Neuronal stem cell (in vitro differentiated cells): ENCODE data around the gene NADK2. TPM values are rescaled to one million over a fixed set of nuclear protein-coding genes. Genes with fewer than 3 reads are reported as not detected.

ENCODE experiments used
- DNase-seq: peaks from one replicate; pipeline ENCODE4 v3.0.0-alpha.2; 2013; ENCODE audit warnings: low spot score
- H2AFZ ChIP-seq: one replicate; pipeline ENCODE4 v1.6.1; 2013; ENCODE audit warnings: mild to moderate bottlenecking, low read length, inconsistent platforms
- H2AK5ac ChIP-seq: 2 replicates; pipeline ENCODE4 v1.6.1; 2013; ENCODE audit warnings: low read depth, mild to moderate bottlenecking, inconsistent platforms, low read length, moderate library complexity, mixed read lengths
- H2BK120ac ChIP-seq: 2 replicates; pipeline ENCODE4 v1.6.1; 2013; ENCODE audit warnings: low read depth, mild to moderate bottlenecking, inconsistent platforms, low read length, moderate library complexity, mixed read lengths
- H2BK12ac ChIP-seq: one replicate; pipeline ENCODE4 v1.6.1; 2013; ENCODE audit warnings: low read length, inconsistent platforms
- H2BK15ac ChIP-seq: 2 replicates; pipeline ENCODE4 v1.6.1; 2013; ENCODE audit warnings: mild to moderate bottlenecking, low read length, inconsistent platforms, mixed read lengths
- H2BK5ac ChIP-seq: one replicate; pipeline ENCODE4 v1.6.1; 2013; ENCODE audit warnings: inconsistent platforms, mild to moderate bottlenecking, low read length, moderate library complexity
- H3K14ac ChIP-seq: one replicate; pipeline ENCODE4 v1.6.1; 2013; ENCODE audit warnings: low read length, inconsistent platforms
- H3K18ac ChIP-seq: 2 replicates; pipeline ENCODE4 v1.6.1; 2013; ENCODE audit warnings: low read length, inconsistent platforms
- H3K23ac ChIP-seq: 2 replicates; pipeline ENCODE4 v1.6.1; 2013; ENCODE audit warnings: low read depth, mild to moderate bottlenecking, mixed read lengths, low read length, inconsistent platforms; ENCODE audit not compliant: poor library complexity
- H3K27ac ChIP-seq: replicated peaks from 3 replicates; pipeline ENCODE4 v1.5.1; 2013; ENCODE audit warnings: low read length, inconsistent platforms
- H3K27me3 ChIP-seq, 3 experiments: 2 replicates each; pipeline ENCODE4 v1.6.1; 2013; ENCODE audit warnings: low read length in 3 of 3, mild to moderate bottlenecking in 2 of 3, inconsistent platforms in 1 of 3, low read depth in 1 of 3, mixed read lengths in 1 of 3, moderate library complexity in 1 of 3; ENCODE audit not compliant: control insufficient read depth in 3 of 3, insufficient read depth in 3 of 3
- H3K36me3 ChIP-seq, 2 donors: replicated peaks in 1 of 2; 2 replicates each; pipeline ENCODE4 v1.6.1; 2013; ENCODE audit warnings: low read length in 2 of 2; ENCODE audit not compliant: control insufficient read depth in 2 of 2, insufficient read depth in 2 of 2
- H3K4ac ChIP-seq: 2 replicates; pipeline ENCODE4 v1.6.1; 2013; ENCODE audit warnings: inconsistent platforms, mild to moderate bottlenecking, low read length, moderate library complexity
- H3K4me1 ChIP-seq, 2 donors: 1 replicate in 1 of 2; 2 replicates in 1 of 2; pipeline ENCODE4 v1.6.1; 2013; ENCODE audit warnings: low read length in 2 of 2, low read depth in 1 of 2; ENCODE audit not compliant: control insufficient read depth in 2 of 2, insufficient read depth in 1 of 2
- H3K4me2 ChIP-seq: one replicate; pipeline ENCODE4 v1.6.1; 2013; ENCODE audit warnings: mild to moderate bottlenecking, low read length, inconsistent platforms; ENCODE audit not compliant: insufficient read depth, poor library complexity, severe bottlenecking
- H3K4me3 ChIP-seq, 2 donors: 2 replicates each; pipeline ENCODE4 v1.5.1; 2013; ENCODE audit warnings: low read length in 2 of 2, mild to moderate bottlenecking in 2 of 2, inconsistent platforms in 1 of 2, moderate library complexity in 1 of 2
- H3K79me1 ChIP-seq: one replicate; pipeline ENCODE4 v1.6.1; 2013; ENCODE audit warnings: low read depth, mild to moderate bottlenecking, inconsistent platforms, low read length, moderate library complexity
- H3K9ac ChIP-seq: one replicate; pipeline ENCODE4 v1.6.1; 2013; ENCODE audit warnings: mild to moderate bottlenecking, low read depth, low read length, inconsistent platforms; ENCODE audit not compliant: poor library complexity
- H3K9me3 ChIP-seq, 2 donors: replicated peaks in 1 of 2; 2 replicates each; pipeline versions ENCODE3 to v1.6.1; 2013; ENCODE audit warnings: low read length in 2 of 2, mild to moderate bottlenecking in 2 of 2, inconsistent platforms in 1 of 2, low read depth in 1 of 2, mixed read lengths in 1 of 2, moderate library complexity in 1 of 2; ENCODE audit not compliant: control insufficient read depth in 2 of 2, insufficient read depth in 1 of 2
- H4K8ac ChIP-seq: one replicate; pipeline ENCODE4 v1.6.1; 2013; ENCODE audit warnings: low read depth, mild to moderate bottlenecking, inconsistent platforms, low read length, moderate library complexity
- H4K91ac ChIP-seq: one replicate; pipeline ENCODE4 v1.6.1; 2013; ENCODE audit warnings: low read length, low read depth, mild to moderate bottlenecking, inconsistent platforms; ENCODE audit not compliant: poor library complexity
- WGBS, 2 donors: extraction: QIAGEN DNeasy Blood & Tissue Kit; methylation state at CpG; one replicate each; pipeline ENCODE4 v1.1.7; 2013; ENCODE audit warnings: missing lambda C conversion rate in 2 of 2, mixed read lengths in 1 of 2; ENCODE audit not compliant: insufficient read length in 2 of 2, insufficient replicate concordance in 1 of 2; ENCODE audit errors: extremely low coverage in 2 of 2; 5-methylcytosine and 5-hydroxymethylcytosine counted together
- small RNA-seq: library from polyadenylated mRNA; stranded (forward); fragments of <200 nt; extraction: miRNeasy Mini kit (QIAGEN cat#:217004); gene quantifications from one replicate; pipeline ENCODE3, GENCODE V24; 2013; ENCODE audit not compliant: insufficient read depth

The NADK2 gene

DNA sequence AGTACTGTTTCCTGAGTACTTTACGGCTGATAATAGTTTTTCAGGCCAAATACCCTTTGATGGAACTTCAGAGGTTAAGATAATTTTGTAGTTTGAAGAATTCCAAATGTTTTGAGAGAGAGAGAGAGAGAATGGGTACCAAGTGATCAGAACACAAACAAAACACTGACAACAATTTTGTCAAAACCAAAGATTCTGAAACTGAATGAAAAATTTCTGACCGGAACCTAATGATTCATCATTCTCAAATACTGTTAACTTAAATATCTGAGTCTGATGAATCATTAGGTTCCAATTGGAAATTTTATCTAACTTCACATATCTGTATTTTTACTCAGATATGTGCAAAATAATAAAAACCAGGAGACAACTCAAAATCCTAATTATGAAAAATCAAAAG lies 94.0 kb downstream of the NADK2 start:
- H3K14ac ChIP-seq, result no peak overlapping the region
- H3K4me1 ChIP-seq, result peaks cover 0 to 3% of the 10 kb centered on the region in 2 donors
- H3K27me3 ChIP-seq, result no peaks in the 10 kb centered on the region
- H2BK5ac ChIP-seq, result no peak overlapping the region
- H2AFZ ChIP-seq, result no peak overlapping the region
- H3K18ac ChIP-seq, result no peak overlapping the region
- no peak overlapping the region for H2BK15ac ChIP-seq
- H2BK120ac ChIP-seq, result no peak overlapping the region
- H4K91ac ChIP-seq, result no peak overlapping the region
- no peak overlapping the region for H3K4me2 ChIP-seq
- H2BK12ac ChIP-seq, result no peak overlapping the region
- no peak overlapping the region for H3K23ac ChIP-seq
- no peak overlapping the region for H3K4me3 ChIP-seq
- H3K4ac ChIP-seq, result no peak overlapping the region
- peaks cover 0 to under 1% of the 10 kb centered on the region in 2 donors for H3K36me3 ChIP-seq
- DNase-seq, result no peak
- no peak overlapping the region for H3K27ac ChIP-seq
- no CpG with 5 or more reads among the region's 2 CpGs for WGBS, 2 donors
- no peak overlapping the region for H3K9ac ChIP-seq
- no peaks in the 10 kb centered on the region for H3K9me3 ChIP-seq
- H3K79me1 ChIP-seq, result no peaks in the 10 kb centered on the region
- H2AK5ac ChIP-seq, result no peak overlapping the region
- no peak overlapping the region for H4K8ac ChIP-seq

DNA sequence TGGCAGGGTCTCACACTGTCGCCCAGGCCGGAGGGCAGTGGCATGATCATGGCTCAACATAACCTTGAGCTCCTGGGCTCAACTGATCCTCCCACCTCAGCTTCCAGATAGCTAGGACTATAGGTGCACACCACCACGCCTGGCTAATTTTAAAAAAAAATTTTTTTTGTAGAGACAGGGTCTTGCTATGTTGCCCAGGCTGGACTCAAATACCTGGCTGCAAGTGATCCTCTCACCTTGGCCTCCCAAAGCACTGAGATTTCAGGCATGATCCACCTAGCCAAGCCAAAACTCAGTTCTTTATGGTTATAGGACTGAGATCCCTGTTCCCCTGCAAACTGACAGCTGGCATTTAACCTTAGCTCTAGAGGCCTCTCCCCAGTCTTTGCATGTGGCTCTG lies 95.3 kb downstream of the NADK2 start:
- Histone ChIP-seq H3K4me1 (peaks cover 0 to 2% of the 10 kb centered on the region in 2 donors), H3K14ac (no peak overlapping the region), H3K79me1 (no peaks in the 10 kb centered on the region), H3K27ac (no peak overlapping the region), H3K36me3 (no peaks in the 10 kb centered on the region), H2AK5ac (no peak overlapping the region), H2AFZ (no peak overlapping the region), H2BK15ac (no peak overlapping the region), H4K8ac (no peak overlapping the region), H4K91ac (no peak overlapping the region), H3K4me3 (no peak overlapping the region), H3K9ac (no peak overlapping the region), H3K23ac (no peak overlapping the region), H3K18ac (no peak overlapping the region), H2BK5ac (no peak overlapping the region), H2BK12ac (no peak overlapping the region), H3K4me2 (no peak overlapping the region), H2BK120ac (no peak overlapping the region), H3K9me3 (no peaks in the 10 kb centered on the region), H3K4ac (no peak overlapping the region), H3K27me3 (no peaks in the 10 kb centered on the region)
- WGBS, 2 donors, result no CpG with 5 or more reads among the region's 3 CpGs
- DNase-seq, result no peak

DNA sequence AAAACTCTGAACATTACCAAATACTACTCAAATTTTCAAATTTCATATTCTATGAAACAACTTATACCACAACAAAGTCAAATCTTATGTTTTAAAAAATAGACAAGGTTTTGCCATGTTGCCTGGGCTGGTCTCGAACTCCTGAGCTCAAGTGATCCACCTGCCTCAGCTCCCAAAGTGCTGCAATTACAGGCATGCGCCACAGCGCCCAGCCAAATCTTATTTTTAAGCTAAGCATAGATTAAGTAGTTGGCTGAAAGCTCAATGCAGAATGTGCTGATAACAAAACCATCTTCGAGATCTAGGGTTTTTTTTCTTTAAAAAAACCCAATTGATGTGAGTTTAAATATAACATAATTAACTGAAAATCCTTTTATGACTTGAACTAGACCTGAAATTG lies 96.4 kb downstream of the NADK2 start:
- Histone ChIP-seq H2AFZ (no peak overlapping the region), H4K91ac (no peak overlapping the region), H3K9me3 (no peaks in the 10 kb centered on the region), H2BK120ac (no peak overlapping the region), H3K9ac (no peak overlapping the region), H3K23ac (no peak overlapping the region), H2BK5ac (no peak overlapping the region), H3K4me1 (no peaks in the 10 kb centered on the region), H2AK5ac (no peak overlapping the region), H4K8ac (no peak overlapping the region), H3K27me3 (no peaks in the 10 kb centered on the region), H3K36me3 (peaks cover 0 to 7% of the 10 kb centered on the region in 2 donors), H2BK15ac (no peak overlapping the region), H2BK12ac (no peak overlapping the region), H3K79me1 (no peaks in the 10 kb centered on the region), H3K4me3 (no peak overlapping the region), H3K4me2 (no peak overlapping the region), H3K18ac (no peak overlapping the region), H3K27ac (no peak overlapping the region), H3K14ac (no peak overlapping the region), H3K4ac (no peak overlapping the region)
- no peak for DNase-seq
- WGBS, 2 donors, result no CpG with 5 or more reads among the region's 4 CpGs

Small RNA genes lying within 50 kb of the gene (small RNA-seq; reads per million reads assigned to genes)
- 4.3 reads per million, percentile 11 among the genes with 10 or more reads in this experiment for gene MIR580
- not detected for gene RNU6-1305P
